OCI-LY7 (cell line): ENCODE data around the gene STMN1.

Experiments used
- CTCF ChIP-seq: fragments of 200-600 bp; sonication (generic); conservative IDR thresholded peaks from 2 replicates; pipeline ENCODE4 v1.5.1; 2014; ENCODE audit warnings: mild to moderate bottlenecking, antibody characterized with exemption, low read length, moderate library complexity, mixed read lengths
- EZH2phosphoT487 ChIP-seq: fragments of 200-600 bp; sonication (generic); IDR thresholded peaks from 2 replicates; pipeline ENCODE4 v1.6.1; 2018; ENCODE audit warnings: low read depth, borderline replicate concordance, mild to moderate bottlenecking, mixed run types, antibody characterized with exemption, low read length, moderate library complexity, mixed read lengths

- no peak for TF ChIP-seq CTCF
- no peak for TF ChIP-seq EZH2phosphoT487
Observed at GRCh38 chr1:25924454-25924853, 18.2 kb upstream of the STMN1 start.
